ENCODE data around the gene DLGAP1. TPM values are rescaled to one million over a fixed set of nuclear protein-coding genes. Genes with fewer than 3 reads are reported as not detected.

Gene DLGAP1
- total and polyA plus RNA-seq, 2 of the 13 experiments (the other 11 are each of a cell fraction or from before 2014, with no cell fraction given) = 0.01 TPM; not detected in 1

GRCh38 chr18:3914833-3915610 is 540.1 kb downstream of the DLGAP1 start:
- ChIA-PET CTCF (ENCODE audit: low intra/inter-chr PET ratio, low total read pairs) (no interaction called here), POLR2A (no interaction called here)
- TF ChIP-seq ATF4 (CRISPR knock-in tag; IDR thresholded peaks at IDR 0.05) (no peak), KDM3A (CRISPR knock-in tag; IDR thresholded peaks at IDR 0.05; ENCODE audit: low read depth) (no peak), POLR2A (IDR thresholded peaks at IDR 0.05; ENCODE audit: insufficient read depth in 1 of 2, low read depth in 2 of 2, low read length in 2 of 2) (no peak), GPBP1L1 (CRISPR knock-in tag; IDR thresholded peaks at IDR 0.05) (no peak), ZBTB42 (CRISPR knock-in tag; IDR thresholded peaks at IDR 0.05) (no peak)
- Histone ChIP-seq H2AFZ (ENCODE audit: low read length) (no peak overlapping the region), H3K36me3 (replicated peaks in 1 of 2; ENCODE audit: control insufficient read depth in 1 of 2, insufficient read depth in 2 of 2, low read length in 2 of 2) (no peaks in the 10 kb centered on the region), H3K4me3 (replicated peaks in 1 of 3; ENCODE audit: insufficient read depth in 1 of 3, low read depth in 2 of 3, low read length in 3 of 3) (no peak overlapping the region), H3K27ac (ENCODE audit: extremely low read length, insufficient read depth, low read length) (no peak overlapping the region), H3K79me2 (ENCODE audit: insufficient read depth, low read length) (no peaks in the 10 kb centered on the region), H3K4me2 (ENCODE audit: low read depth, low read length) (no peak overlapping the region), H3K4me1 (ENCODE audit: insufficient read depth, low read length) (no peaks in the 10 kb centered on the region), H3K9ac (ENCODE audit: insufficient read depth, low read depth, low read length) (no peak overlapping the region), H4K20me1 (ENCODE audit: insufficient read depth, low read length) (no peaks in the 10 kb centered on the region), H3K9me3 (ENCODE audit: low read length) (no peaks in the 10 kb centered on the region), H3K27me3 (ENCODE audit: control insufficient read depth in 1 of 2, insufficient read depth in 2 of 2, low read length in 2 of 2) (peaks cover 0 to 6% of the 10 kb centered on the region in 2 experiments; a peak in 2 of 5 replicates)
- FAIRE-seq (no peak), ATAC-seq (no peak), DNase-seq (ENCODE audit: low spot score) (no peak)
- intact Hi-C loops (cut with micrococcal nuclease; ENCODE audit: unreplicated experiment) = no loop called here
- no TSS peak for BruUV-seq (replicated peaks)
- in situ Hi-C loops (cut with HindIII; ENCODE audit: extremely low pct_ligation_motif_present, low pct_unique_long_range_greater_than_20kb) = no loop called here
- 3% methylated on average over 2 of the region's 2 CpGs for WGBS (ENCODE audit: low lambda C conversion rate)

DNA sequence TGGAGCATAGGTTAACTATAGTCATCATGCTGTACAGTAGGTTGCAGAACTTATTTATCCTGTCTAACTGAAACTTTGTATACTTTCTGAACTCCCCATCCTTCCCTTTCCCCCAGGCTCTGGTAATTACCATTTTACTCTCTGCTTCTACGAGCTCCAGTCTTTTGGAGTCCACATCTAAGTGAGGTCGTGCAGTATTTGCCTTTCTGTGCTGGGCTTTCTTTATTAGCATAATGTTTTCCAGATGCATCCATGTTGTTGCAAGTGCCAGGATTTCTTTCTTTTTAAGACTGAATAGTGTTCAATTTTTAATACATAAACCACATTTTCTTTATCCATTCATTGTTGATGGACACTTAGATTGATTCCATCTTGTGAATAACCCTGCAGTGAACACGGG is 541.0 kb downstream of the DLGAP1 start:
- Histone ChIP-seq H3K9ac (ENCODE audit: insufficient read depth, low read depth, low read length) (no peak overlapping the region), H2AFZ (ENCODE audit: low read length) (no peak overlapping the region), H3K9me3 (ENCODE audit: low read length) (no peaks in the 10 kb centered on the region), H3K4me2 (ENCODE audit: low read depth, low read length) (no peak overlapping the region), H3K79me2 (ENCODE audit: insufficient read depth, low read length) (no peaks in the 10 kb centered on the region), H3K27me3 (ENCODE audit: control insufficient read depth in 1 of 2, insufficient read depth in 2 of 2, low read length in 2 of 2) (peaks cover 0 to 9% of the 10 kb centered on the region in 2 experiments; a peak in 2 of 5 replicates), H4K20me1 (ENCODE audit: insufficient read depth, low read length) (no peaks in the 10 kb centered on the region), H3K4me1 (ENCODE audit: insufficient read depth, low read length) (no peaks in the 10 kb centered on the region), H3K36me3 (replicated peaks in 1 of 2; ENCODE audit: control insufficient read depth in 1 of 2, insufficient read depth in 2 of 2, low read length in 2 of 2) (no peaks in the 10 kb centered on the region), H3K27ac (ENCODE audit: extremely low read length, insufficient read depth, low read length) (no peak overlapping the region), H3K4me3 (replicated peaks in 1 of 3; ENCODE audit: insufficient read depth in 1 of 3, low read depth in 2 of 3, low read length in 3 of 3) (no peak overlapping the region)
- TF ChIP-seq ZZZ3 (CRISPR knock-in tag; IDR thresholded peaks at IDR 0.05; ENCODE audit: borderline replicate concordance) (no peak), MTA3 (CRISPR knock-in tag; IDR thresholded peaks at IDR 0.05) (no peak), HHEX (CRISPR knock-in tag; IDR thresholded peaks at IDR 0.05) (no peak), STAG1 (CRISPR knock-in tag; IDR thresholded peaks at IDR 0.05) (no peak), ZNF441 (CRISPR knock-in tag; IDR thresholded peaks at IDR 0.05; ENCODE audit: borderline replicate concordance) (no peak), ZBTB42 (CRISPR knock-in tag; IDR thresholded peaks at IDR 0.05) (no peak), KLF11 (CRISPR knock-in tag; IDR thresholded peaks at IDR 0.05) (no peak), ZBTB1 (CRISPR knock-in tag; IDR thresholded peaks at IDR 0.05; ENCODE audit: borderline replicate concordance) (no peak), LBX2 (CRISPR knock-in tag; IDR thresholded peaks at IDR 0.05; ENCODE audit: borderline replicate concordance) (no peak), ARNTL (CRISPR knock-in tag; IDR thresholded peaks at IDR 0.05) (no peak), ZNF431 (CRISPR knock-in tag; IDR thresholded peaks at IDR 0.05; ENCODE audit: borderline replicate concordance, low read depth) (no peak)
- TF ChIP-seq, protein P1, sequence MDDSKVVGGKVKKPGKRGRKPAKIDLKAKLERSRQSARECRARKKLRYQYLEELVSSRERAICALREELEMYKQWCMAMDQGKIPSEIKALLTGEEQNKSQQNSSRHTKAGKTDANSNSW (CRISPR knock-in tag; IDR thresholded peaks at IDR 0.05; ENCODE audit: borderline replicate concordance) = no peak
- in situ Hi-C loops (cut with HindIII; ENCODE audit: extremely low pct_ligation_motif_present, low pct_unique_long_range_greater_than_20kb) = no loop called here
- FAIRE-seq (no peak), DNase-seq (ENCODE audit: low spot score) (no peak), ATAC-seq (no peak)
- CTCF ChIA-PET (ENCODE audit: low intra/inter-chr PET ratio, low total read pairs) = no interaction called here
- intact Hi-C loops (cut with micrococcal nuclease; ENCODE audit: unreplicated experiment) = no loop called here
- POLR2A ChIA-PET = no interaction called here
- no TSS peak for BruUV-seq (replicated peaks)
- 1% methylated on average over 3 of the region's 3 CpGs for WGBS (ENCODE audit: low lambda C conversion rate)

Measured in HepG2 (cell line).